GM19023 (cell line): ENCODE results near the gene RAPSN.

Source experiments
- ATAC-seq: cut with Tn5 transposase; IDR thresholded peaks from one replicate; pipeline ENCODE4 v1.9.1; 2021; ENCODE audit warnings: mild to moderate bottlenecking, moderate library complexity; ENCODE audit not compliant: unreplicated experiment

RAPSN gene

GRCh38 chr11:47391711-47392432, 57.1 kb downstream of the RAPSN start:
- ATAC-seq, result no peak

- no peak for ATAC-seq
Observed at GRCh38 chr11:47391077-47391583, 57.8 kb downstream of the RAPSN start.

- no peak for ATAC-seq
Observed at GRCh38 chr11:47390422-47390760, 58.5 kb downstream of the RAPSN start.

GRCh38 chr11:47389577-47390421, 59.1 kb downstream of the RAPSN start:
- ATAC-seq, result no peak

GRCh38 chr11:47388697-47389576, 60.0 kb downstream of the RAPSN start:
- no peak for ATAC-seq

- ATAC-seq, result no peak
Observed at GRCh38 chr11:47387944-47388696, 60.8 kb downstream of the RAPSN start.
